Fibroblast of skin of back (primary cell): ENCODE data around the gene POLR3B. TPM values are rescaled to one million over a fixed set of nuclear protein-coding genes. Genes with fewer than 3 reads are reported as not detected.
"Not testable (repeated sequence)": the region's sequence is repeated elsewhere in the genome, so short reads cannot be mapped to it uniquely, and the experiment has no call there.

ENCODE experiments used
- DNase-seq: peaks from one replicate; pipeline ENCODE4 v3.0.0-alpha.2; 2013
- polyA plus RNA-seq, 2 experiments: library from polyadenylated mRNA; unstranded; fragments of 120-200 nt; gene quantifications; one replicate each; pipeline ENCODE4 v1.2.1, GENCODE V29; 2013; ENCODE audit not compliant: insufficient read length in 2 of 2

The POLR3B gene
- 7.3 TPM for polyA plus RNA-seq (2013, experiment 1 of 2; ENCODE audit: insufficient read length)
- polyA plus RNA-seq (2013, experiment 2 of 2; ENCODE audit: insufficient read length) = 5.4 TPM

GRCh38 chr12:106357549-106358395 lies at the start of gene POLR3B:
Gene POLR3B (plus strand): TSS chr12:106357748. CDS start chr12:106357880, 132 bp downstream.
- peak; percentile 94 for DNase-seq

- no peak for DNase-seq
These were observed 49.4 kb upstream of the POLR3B start for GRCh38 chr12:106308121-106308520.

GRCh38 chr12:106308611-106309010 lies 48.9 kb upstream of the POLR3B start:
- no peak for DNase-seq

- DNase-seq = peak; percentile 82
These were observed 47.7 kb upstream of the POLR3B start for GRCh38 chr12:106309671-106310505.

GRCh38 chr12:106310687-106311086 lies 46.9 kb upstream of the POLR3B start:
- no peak for DNase-seq

GRCh38 chr12:106311139-106311538 lies 46.4 kb upstream of the POLR3B start:
- no peak for DNase-seq

GRCh38 chr12:106313413-106313812 lies 44.1 kb upstream of the POLR3B start:
- DNase-seq = not testable (repeated sequence)

- no peak for DNase-seq
These were observed 42.0 kb upstream of the POLR3B start for GRCh38 chr12:106315523-106315922.

GRCh38 chr12:106317406-106318082 lies 40.0 kb upstream of the POLR3B start:
- no peak for DNase-seq

- DNase-seq = no peak
These were observed 36.3 kb upstream of the POLR3B start for GRCh38 chr12:106321139-106321850.

- DNase-seq = no peak
These were observed 34.0 kb upstream of the POLR3B start for GRCh38 chr12:106323537-106323936.

GRCh38 chr12:106327309-106327869 lies 30.2 kb upstream of the POLR3B start:
- DNase-seq = no peak

GRCh38 chr12:106328735-106329134 lies 28.8 kb upstream of the POLR3B start:
- no peak for DNase-seq

- DNase-seq = no peak
These were observed 28.1 kb upstream of the POLR3B start for GRCh38 chr12:106329231-106329982.

- no peak for DNase-seq
These were observed 25.9 kb upstream of the POLR3B start for GRCh38 chr12:106331599-106331998.

- DNase-seq = no peak
These were observed 25.0 kb upstream of the POLR3B start for GRCh38 chr12:106332536-106332935.

- no peak for DNase-seq
These were observed 24.5 kb upstream of the POLR3B start for GRCh38 chr12:106333010-106333409.

- DNase-seq = no peak
These were observed 23.8 kb upstream of the POLR3B start for GRCh38 chr12:106333756-106334155.

- peak; percentile 15 for DNase-seq
These were observed 16.3 kb upstream of the POLR3B start for GRCh38 chr12:106341086-106341877.
